WI38 (cell line): ENCODE measurements around the gene KRT16.
"Not testable (repeated sequence)": the region's sequence is repeated elsewhere in the genome, so short reads cannot be mapped to it uniquely, and the experiment has no call there.

ENCODE experiments used
- H3K4me3 ChIP-seq: 2 replicates; pipeline ENCODE4 v1.5.1; 2011; ENCODE audit warnings: low read depth, mild to moderate bottlenecking, control low read depth, low read length
- CTCF ChIP-seq: IDR thresholded peaks from 2 replicates; pipeline ENCODE4 v1.5.1; 2012; ENCODE audit warnings: low read depth, mild to moderate bottlenecking, control low read depth, low read length

Gene KRT16

GRCh38 chr17:41612376-41613160, at the start of gene KRT16:
Gene KRT16, minus strand, starts transcription at chr17:41612767. Its CDS starts 79 bp downstream, at chr17:41612688.
- H3K4me3 ChIP-seq: not testable (repeated sequence)

GRCh38 chr17:41660221-41660711, 47.7 kb upstream of the KRT16 start:
- H3K4me3 ChIP-seq: no peak overlapping the region

GRCh38 chr17:41659427-41660212, 47.1 kb upstream of the KRT16 start:
- no peak overlapping the region for H3K4me3 ChIP-seq
- TF ChIP-seq CTCF: no peak

More at GRCh38 chr17:41660221-41660711, 47.7 kb upstream of the KRT16 start:
- no peak for TF ChIP-seq CTCF

GRCh38 chr17:41658846-41659245, 46.3 kb upstream of the KRT16 start:
- TF ChIP-seq CTCF: no peak
- no peak overlapping the region for H3K4me3 ChIP-seq

GRCh38 chr17:41657936-41658335, 45.4 kb upstream of the KRT16 start:
- no peak for TF ChIP-seq CTCF
- H3K4me3 ChIP-seq: no peak overlapping the region

- no peak overlapping the region for H3K4me3 ChIP-seq
- no peak for TF ChIP-seq CTCF
Observed at GRCh38 chr17:41657176-41657754, 44.7 kb upstream of the KRT16 start.

- H3K4me3 ChIP-seq: no peak overlapping the region
- TF ChIP-seq CTCF: no peak
Observed at GRCh38 chr17:41656249-41657023, 43.9 kb upstream of the KRT16 start.
